WTC11 (cell line): ENCODE results near the gene CADM4. TPM values are rescaled to one million over a fixed set of nuclear protein-coding genes. Genes with fewer than 3 reads are reported as not detected.

Experiments used
- ATAC-seq: fragments of 200-7000 bp; cut with Tn5 transposase; 2 replicates; pipeline ENCODE4 v1.10.0; 2021; ENCODE audit warnings: mild to moderate bottlenecking, moderate library complexity
- CTCF ChIA-PET: fragments of 300-600 bp; sonication (Branson Sonifier 250); formaldehyde crosslinking; loops from one replicate; lab custom pipeline; 2021; ENCODE audit warnings: antibody characterized with exemption; lab: Charles Lee
- POLR2A ChIA-PET: fragments of 350-600 bp; sonication (Branson Sonifier 250); formaldehyde crosslinking; loops from one replicate; lab custom pipeline; 2021; ENCODE audit warnings: antibody characterized with exemption; lab: Charles Lee
- DNase-seq: peaks from one replicate; pipeline ENCODE4 v3.0.0; 2021; ENCODE audit warnings: low spot score
- H3K27ac Mint-ChIP-seq: 2 replicates; pipeline ENCODE4 v1.8.0; 2021; ENCODE audit warnings: mixed read lengths
- H3K27me3 Mint-ChIP-seq: 2 replicates; pipeline ENCODE4 v1.8.0; 2021; ENCODE audit warnings: low read depth, mild to moderate bottlenecking, moderate library complexity, mixed read lengths
- H3K36me3 Mint-ChIP-seq: 2 replicates; pipeline ENCODE4 v1.8.0; 2021; ENCODE audit warnings: mixed read lengths
- H3K4me1 Mint-ChIP-seq: 2 replicates; pipeline ENCODE4 v1.8.0; 2022; ENCODE audit warnings: mixed read lengths
- H3K4me3 Mint-ChIP-seq: 2 replicates; pipeline ENCODE4 v1.8.0; 2021; ENCODE audit warnings: mild to moderate bottlenecking, moderate library complexity, mixed read lengths
- H3K9me3 Mint-ChIP-seq: 2 replicates; pipeline ENCODE4 v1.8.0; 2021; ENCODE audit warnings: mixed read lengths
- ATF6 ChIP-seq: sonication (generic); formaldehyde crosslinking; IDR thresholded peaks from 2 replicates; pipeline ENCODE4 v1.8.1; 2023; ENCODE audit warnings: mild to moderate bottlenecking, missing genetic modification reagents
- CBFB ChIP-seq: sonication (generic); formaldehyde crosslinking; IDR thresholded peaks from 2 replicates; pipeline ENCODE4 v1.8.1; 2022; ENCODE audit warnings: mild to moderate bottlenecking, low read depth, missing genetic modification reagents
- CDX4 ChIP-seq: fragments of 250-450 bp; sonication (Bioruptor Pico); IDR thresholded peaks from 2 replicates; pipeline ENCODE4 v1.9.0; 2021; ENCODE audit warnings: moderate library complexity, mild to moderate bottlenecking, inconsistent platforms, borderline replicate concordance
- CREM ChIP-seq: sonication (generic); formaldehyde crosslinking; IDR thresholded peaks from 2 replicates; pipeline ENCODE4 v1.8.1; 2022; ENCODE audit warnings: mild to moderate bottlenecking, missing genetic modification reagents, moderate library complexity
- E2F4 ChIP-seq: sonication (generic); formaldehyde crosslinking; IDR thresholded peaks from 2 replicates; pipeline ENCODE4 v1.8.1; 2022; ENCODE audit warnings: low read depth, mild to moderate bottlenecking, moderate library complexity, missing genetic modification reagents, borderline replicate concordance
- ELF4 ChIP-seq: sonication (generic); formaldehyde crosslinking; IDR thresholded peaks from 2 replicates; pipeline ENCODE4 v1.8.1; 2022; ENCODE audit warnings: low read depth, mild to moderate bottlenecking, moderate library complexity, missing genetic modification reagents
- FOXK1 ChIP-seq: sonication (generic); formaldehyde crosslinking; IDR thresholded peaks from 2 replicates; pipeline ENCODE4 v1.8.0; 2022; ENCODE audit warnings: mild to moderate bottlenecking, moderate library complexity, missing genetic modification reagents
- GTF2I ChIP-seq: fragments of 250-450 bp; sonication (Bioruptor Pico); conservative IDR thresholded peaks from 2 replicates; pipeline ENCODE4 v1.4.0; 2021; ENCODE audit warnings: mild to moderate bottlenecking
- JAZF1 ChIP-seq: fragments of 250-450 bp; sonication (Bioruptor Pico); IDR thresholded peaks from 2 replicates; pipeline ENCODE4 v1.9.0; 2021; ENCODE audit warnings: moderate library complexity, mild to moderate bottlenecking, inconsistent platforms
- KAT7 ChIP-seq: sonication (generic); formaldehyde crosslinking; IDR thresholded peaks from 2 replicates; pipeline ENCODE4 v1.8.1; 2023; ENCODE audit warnings: missing genetic modification reagents, mild to moderate bottlenecking, borderline replicate concordance
- SMAD3 ChIP-seq: sonication (generic); formaldehyde crosslinking; IDR thresholded peaks from 2 replicates; pipeline ENCODE4 v1.8.0; 2022; ENCODE audit warnings: missing genetic modification reagents, mild to moderate bottlenecking, borderline replicate concordance
- TCF7 ChIP-seq: sonication (generic); formaldehyde crosslinking; IDR thresholded peaks from 2 replicates; pipeline ENCODE4 v1.8.0; 2022; ENCODE audit warnings: mild to moderate bottlenecking, low read depth, missing genetic modification reagents, moderate library complexity
- TEAD1 ChIP-seq: sonication (generic); formaldehyde crosslinking; IDR thresholded peaks from 2 replicates; pipeline ENCODE4 v1.8.0; 2022; ENCODE audit warnings: mild to moderate bottlenecking, missing genetic modification reagents
- USF1 ChIP-seq: sonication (generic); formaldehyde crosslinking; IDR thresholded peaks from 2 replicates; pipeline ENCODE4 v1.8.0; 2022; ENCODE audit warnings: mild to moderate bottlenecking, missing genetic modification reagents
- ZBTB21 ChIP-seq: sonication (generic); formaldehyde crosslinking; IDR thresholded peaks from 2 replicates; pipeline ENCODE4 v1.8.1; 2023; ENCODE audit warnings: mild to moderate bottlenecking, missing genetic modification reagents, borderline replicate concordance
- ZNF232 ChIP-seq: sonication (generic); formaldehyde crosslinking; IDR thresholded peaks from 2 replicates; pipeline ENCODE4 v1.8.0; 2022; ENCODE audit warnings: mild to moderate bottlenecking, missing genetic modification reagents
- ZNF263 ChIP-seq: sonication (generic); formaldehyde crosslinking; IDR thresholded peaks from 2 replicates; pipeline ENCODE4 v1.8.1; 2022; ENCODE audit warnings: low read depth, mild to moderate bottlenecking, moderate library complexity, missing genetic modification reagents
- ZNF317 ChIP-seq: sonication (generic); formaldehyde crosslinking; IDR thresholded peaks from 2 replicates; pipeline ENCODE4 v1.8.1; 2023; ENCODE audit warnings: low read depth, mild to moderate bottlenecking, moderate library complexity, missing genetic modification reagents, borderline replicate concordance
- ZNF416 ChIP-seq: fragments of 250-450 bp; sonication (Bioruptor Pico); IDR thresholded peaks from 2 replicates; pipeline ENCODE4 v1.9.0; 2021; ENCODE audit warnings: mild to moderate bottlenecking, inconsistent platforms
- ZNF423 ChIP-seq: fragments of 250-450 bp; sonication (Bioruptor Pico); IDR thresholded peaks from 2 replicates; pipeline ENCODE4 v2.1.2; 2022; ENCODE audit warnings: mild to moderate bottlenecking, moderate library complexity
- total RNA-seq: library from RNA; stranded (reverse); gene quantifications from 3 replicates; pipeline ENCODE4 v1.2.3, GENCODE V29; 2021
- TF ChIP-seq, protein P1 (sequence below): sonication (generic); formaldehyde crosslinking; conservative IDR thresholded peaks from 2 replicates; pipeline ENCODE4 v1.8.1; 2022; ENCODE audit warnings: mild to moderate bottlenecking, missing genetic modification reagents
- TF ChIP-seq, protein P2 (sequence below): sonication (generic); formaldehyde crosslinking; IDR thresholded peaks from 2 replicates; pipeline ENCODE4 v1.8.1; 2022; ENCODE audit warnings: low read depth, missing genetic modification reagents, borderline replicate concordance
- TF ChIP-seq, protein P3 (sequence below): sonication (generic); formaldehyde crosslinking; IDR thresholded peaks from 2 replicates; pipeline ENCODE4 v1.8.0; 2023; ENCODE audit warnings: mild to moderate bottlenecking, missing genetic modification reagents

Gene CADM4
- total RNA-seq, 1 experiment from 2014 or later: 13.3 TPM

DNA sequence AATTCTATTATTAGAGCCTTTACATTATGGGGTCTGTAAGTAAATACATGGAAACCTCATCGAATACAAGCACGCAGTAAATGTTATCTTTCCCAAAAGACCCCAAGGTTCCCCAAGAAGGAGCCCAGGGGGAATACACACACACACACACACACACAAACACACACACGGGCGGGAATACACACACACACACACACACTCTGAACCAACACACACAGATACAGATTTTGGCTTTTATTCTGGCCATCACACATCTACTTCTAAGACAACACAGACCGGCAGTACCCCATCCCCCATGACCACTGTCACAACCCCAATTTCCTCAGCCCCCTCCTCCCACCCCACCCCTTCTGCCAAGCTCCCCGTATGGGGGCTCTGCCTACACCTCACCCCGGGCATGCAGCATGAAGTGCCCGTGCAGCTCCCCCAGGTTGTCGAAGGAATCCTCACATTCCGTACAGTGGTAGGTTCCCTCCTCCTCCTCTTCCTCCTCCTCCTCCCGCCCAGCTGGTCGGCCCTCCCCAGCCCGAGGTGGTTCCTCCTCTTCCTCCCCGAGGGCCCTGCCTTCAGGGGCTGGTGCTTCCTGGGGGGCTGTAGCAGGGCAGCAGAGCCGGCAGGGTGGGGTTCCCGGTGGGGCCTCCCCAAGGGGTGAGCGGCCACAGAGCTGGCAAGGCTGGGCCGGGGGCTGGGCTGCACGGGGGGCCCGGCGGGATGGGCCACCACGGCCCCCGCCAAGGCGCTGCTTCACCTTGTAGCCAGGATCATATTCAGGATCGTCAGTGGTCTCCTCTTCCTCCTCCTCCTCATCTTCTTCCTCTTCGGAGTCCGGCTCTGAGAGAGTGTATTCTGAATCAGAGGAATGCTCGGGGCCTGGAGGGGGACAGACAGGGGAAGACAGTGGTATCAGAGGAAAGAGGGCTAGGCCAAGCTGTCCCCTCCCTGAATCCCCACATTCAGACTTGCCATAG is 32.1 kb downstream of the CADM4 start:
- ATAC-seq (no peak), DNase-seq (no peak)
- peaks cover 5% of the 10 kb centered on the region for H3K9me3 Mint-ChIP-seq
- no peaks in the 10 kb centered on the region for H3K27me3 Mint-ChIP-seq
- H3K4me1 Mint-ChIP-seq: peaks cover 6% of the 10 kb centered on the region; the same call in 1 of the 2 replicates
- H3K4me3 Mint-ChIP-seq: no peak overlapping the region
- TF ChIP-seq ZNF232 (CRISPR knock-in tag) (no peak), ZNF317 (no peak), USF1 (CRISPR knock-in tag) (no peak), FOXK1 (CRISPR knock-in tag) (no peak), KAT7 (CRISPR knock-in tag) (no peak), ZBTB21 (no peak), TEAD1 (CRISPR knock-in tag) (no peak), TCF7 (no peak), SMAD3 (CRISPR knock-in tag) (no peak), ZNF423 (CRISPR knock-in tag) (no peak), ZNF263 (CRISPR knock-in tag) (no peak), ATF6 (no peak), ELF4 (CRISPR knock-in tag) (no peak), CDX4 (CRISPR knock-in tag) (no peak)
- TF ChIP-seq, protein P1, sequence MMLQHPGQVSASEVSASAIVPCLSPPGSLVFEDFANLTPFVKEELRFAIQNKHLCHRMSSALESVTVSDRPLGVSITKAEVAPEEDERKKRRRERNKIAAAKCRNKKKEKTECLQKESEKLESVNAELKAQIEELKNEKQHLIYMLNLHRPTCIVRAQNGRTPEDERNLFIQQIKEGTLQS (CRISPR knock-in tag): no peak
- CTCF ChIA-PET: interaction anchor here (0.5 to 2.4 kb wide), 2 partner anchors 52 to 1459 kb away, joined by 3 to 8 read pairs; no protein-coding TSS in a partner anchor
- peaks cover 8% of the 10 kb centered on the region for H3K36me3 Mint-ChIP-seq
- no peak overlapping the region for H3K27ac Mint-ChIP-seq
- POLR2A ChIA-PET: interaction anchor here (0.9 kb wide), 1 partner anchor 13 kb away, joined by 3 read pairs; no protein-coding TSS in a partner anchor

GRCh38 chr19:43606569-43607229 is 33.0 kb downstream of the CADM4 start:
- H3K9me3 Mint-ChIP-seq: no peaks in the 10 kb centered on the region
- no peak overlapping the region for H3K27ac Mint-ChIP-seq
- ChIA-PET POLR2A (interaction anchor here (0.9 to 1.4 kb wide), 2 partner anchors 11 to 14 kb away, joined by 3 read pairs; partner anchors contain the start of genes IRGQ and ZNF576), CTCF (interaction anchor here (1.6 to 2.4 kb wide), 3 partner anchors 12 to 52 kb away, joined by 4 to 8 read pairs (median 4); no protein-coding TSS in a partner anchor)
- DNase-seq: no peak
- peaks cover under 1% of the 10 kb centered on the region; the same call in 1 of the 2 replicates for H3K36me3 Mint-ChIP-seq
- no peaks in the 10 kb centered on the region for H3K27me3 Mint-ChIP-seq
- ATAC-seq: no peak
- H3K4me3 Mint-ChIP-seq: no peak overlapping the region
- H3K4me1 Mint-ChIP-seq: peaks cover 6% of the 10 kb centered on the region; the same call in 1 of the 2 replicates
- no peak for TF ChIP-seq USF1 (CRISPR knock-in tag)
- TF ChIP-seq, protein P2, sequence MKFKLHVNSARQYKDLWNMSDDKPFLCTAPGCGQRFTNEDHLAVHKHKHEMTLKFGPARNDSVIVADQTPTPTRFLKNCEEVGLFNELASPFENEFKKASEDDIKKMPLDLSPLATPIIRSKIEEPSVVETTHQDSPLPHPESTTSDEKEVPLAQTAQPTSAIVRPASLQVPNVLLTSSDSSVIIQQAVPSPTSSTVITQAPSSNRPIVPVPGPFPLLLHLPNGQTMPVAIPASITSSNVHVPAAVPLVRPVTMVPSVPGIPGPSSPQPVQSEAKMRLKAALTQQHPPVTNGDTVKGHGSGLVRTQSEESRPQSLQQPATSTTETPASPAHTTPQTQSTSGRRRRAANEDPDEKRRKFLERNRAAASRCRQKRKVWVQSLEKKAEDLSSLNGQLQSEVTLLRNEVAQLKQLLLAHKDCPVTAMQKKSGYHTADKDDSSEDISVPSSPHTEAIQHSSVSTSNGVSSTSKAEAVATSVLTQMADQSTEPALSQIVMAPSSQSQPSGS: no peak
- TF ChIP-seq GTF2I: no peak
- no peak for TF ChIP-seq JAZF1 (CRISPR knock-in tag)
- no peak for TF ChIP-seq ZNF416 (CRISPR knock-in tag)
- TF ChIP-seq, protein P3, sequence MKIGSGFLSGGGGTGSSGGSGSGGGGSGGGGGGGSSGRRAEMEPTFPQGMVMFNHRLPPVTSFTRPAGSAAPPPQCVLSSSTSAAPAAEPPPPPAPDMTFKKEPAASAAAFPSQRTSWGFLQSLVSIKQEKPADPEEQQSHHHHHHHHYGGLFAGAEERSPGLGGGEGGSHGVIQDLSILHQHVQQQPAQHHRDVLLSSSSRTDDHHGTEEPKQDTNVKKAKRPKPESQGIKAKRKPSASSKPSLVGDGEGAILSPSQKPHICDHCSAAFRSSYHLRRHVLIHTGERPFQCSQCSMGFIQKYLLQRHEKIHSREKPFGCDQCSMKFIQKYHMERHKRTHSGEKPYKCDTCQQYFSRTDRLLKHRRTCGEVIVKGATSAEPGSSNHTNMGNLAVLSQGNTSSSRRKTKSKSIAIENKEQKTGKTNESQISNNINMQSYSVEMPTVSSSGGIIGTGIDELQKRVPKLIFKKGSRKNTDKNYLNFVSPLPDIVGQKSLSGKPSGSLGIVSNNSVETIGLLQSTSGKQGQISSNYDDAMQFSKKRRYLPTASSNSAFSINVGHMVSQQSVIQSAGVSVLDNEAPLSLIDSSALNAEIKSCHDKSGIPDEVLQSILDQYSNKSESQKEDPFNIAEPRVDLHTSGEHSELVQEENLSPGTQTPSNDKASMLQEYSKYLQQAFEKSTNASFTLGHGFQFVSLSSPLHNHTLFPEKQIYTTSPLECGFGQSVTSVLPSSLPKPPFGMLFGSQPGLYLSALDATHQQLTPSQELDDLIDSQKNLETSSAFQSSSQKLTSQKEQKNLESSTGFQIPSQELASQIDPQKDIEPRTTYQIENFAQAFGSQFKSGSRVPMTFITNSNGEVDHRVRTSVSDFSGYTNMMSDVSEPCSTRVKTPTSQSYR (CRISPR knock-in tag): no peak
- TF ChIP-seq CBFB (CRISPR knock-in tag): no peak
- no peak for TF ChIP-seq E2F4 (CRISPR knock-in tag)
- no peak for TF ChIP-seq CREM (CRISPR knock-in tag)
